GM18508 (cell line): ENCODE measurements around the gene KNG1.
A peak's percentile ranks its signal among the peaks of the same experiment; 100 is the strongest.
"Not testable (repeated sequence)": the region's sequence is repeated elsewhere in the genome, so short reads cannot be mapped to it uniquely, and the experiment has no call there.

Experiments
- ATAC-seq: cut with Tn5 transposase; IDR thresholded peaks from one replicate; pipeline ENCODE4 v1.9.1; 2021; ENCODE audit warnings: moderate number of reproducible peaks; ENCODE audit not compliant: insufficient read depth, unreplicated experiment

Gene KNG1

DNA sequence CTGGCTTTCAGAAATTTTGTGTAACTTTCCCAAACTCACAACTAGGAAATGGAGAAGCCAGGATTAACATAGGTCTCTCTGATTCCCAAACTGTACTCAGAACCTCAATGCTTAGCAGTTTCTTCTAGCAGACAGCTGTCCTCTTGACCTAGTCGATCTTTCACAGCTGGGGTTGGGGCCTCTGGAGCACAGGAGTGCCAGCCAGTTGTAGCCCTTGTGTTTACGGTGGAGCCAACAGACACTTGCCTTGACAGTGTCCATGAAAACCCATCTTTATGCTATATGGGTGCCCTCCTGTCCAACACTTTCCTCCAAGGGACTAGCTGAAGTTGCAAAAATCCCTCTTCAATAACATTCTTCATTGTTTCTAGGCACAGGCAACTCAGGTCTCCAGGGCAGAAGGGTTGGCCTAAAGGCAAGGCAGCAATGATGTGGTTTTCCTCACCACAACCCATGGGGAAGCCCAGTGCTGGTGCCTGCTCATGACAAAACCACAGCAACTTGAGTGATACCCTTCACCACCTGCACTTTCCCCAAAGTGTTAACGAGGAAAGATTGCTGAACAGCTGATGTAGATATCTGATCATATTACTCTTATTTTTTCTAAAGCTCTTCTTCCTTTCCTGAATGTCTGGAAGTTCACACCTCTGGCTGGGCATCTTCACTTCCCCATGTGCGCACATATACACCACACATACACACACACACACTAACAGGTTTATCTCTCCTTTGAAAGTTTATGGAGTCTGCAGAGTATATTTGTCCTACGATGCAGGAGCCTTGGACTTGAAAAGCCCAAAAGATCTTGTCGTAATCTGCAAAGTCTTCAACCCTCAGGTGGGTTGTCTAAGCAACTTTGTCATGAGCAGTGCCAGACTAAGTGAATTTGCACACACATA lies 11.0 kb upstream of the KNG1 start:
- ATAC-seq, result peak; percentile 86

DNA sequence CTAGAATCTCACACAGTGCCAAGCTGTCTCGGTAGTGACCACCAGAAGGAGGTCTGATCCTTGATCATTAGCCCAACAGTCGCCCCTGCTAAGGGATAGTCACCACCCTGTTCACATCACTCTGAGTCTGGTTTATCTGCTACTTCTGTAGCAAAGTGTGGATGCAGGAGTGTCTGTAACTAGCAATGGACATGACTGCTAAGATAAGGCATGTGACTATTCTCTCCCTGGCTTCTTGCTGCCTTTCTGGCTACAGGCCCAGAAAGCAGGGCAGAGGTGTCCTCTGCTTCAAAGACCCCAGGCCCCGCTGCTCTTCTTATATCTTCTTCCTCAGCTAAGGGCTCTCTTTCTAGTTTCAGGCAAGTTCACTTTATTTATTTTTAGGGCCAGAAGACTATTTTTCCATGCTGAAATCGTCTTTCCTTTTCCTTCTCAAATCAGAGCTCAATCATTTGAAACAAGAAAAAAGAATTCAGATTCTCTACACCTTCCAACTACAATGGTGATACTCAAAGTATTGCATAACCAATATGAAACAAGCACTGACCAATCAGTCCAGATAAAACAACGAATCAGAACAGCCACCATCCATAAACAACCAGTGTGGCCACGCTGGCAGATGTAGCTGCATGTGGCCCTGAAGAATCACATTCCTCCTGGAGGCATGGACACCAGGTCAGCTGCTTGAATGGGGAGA lies 8.0 kb upstream of the KNG1 start:
- ATAC-seq, result no peak

DNA sequence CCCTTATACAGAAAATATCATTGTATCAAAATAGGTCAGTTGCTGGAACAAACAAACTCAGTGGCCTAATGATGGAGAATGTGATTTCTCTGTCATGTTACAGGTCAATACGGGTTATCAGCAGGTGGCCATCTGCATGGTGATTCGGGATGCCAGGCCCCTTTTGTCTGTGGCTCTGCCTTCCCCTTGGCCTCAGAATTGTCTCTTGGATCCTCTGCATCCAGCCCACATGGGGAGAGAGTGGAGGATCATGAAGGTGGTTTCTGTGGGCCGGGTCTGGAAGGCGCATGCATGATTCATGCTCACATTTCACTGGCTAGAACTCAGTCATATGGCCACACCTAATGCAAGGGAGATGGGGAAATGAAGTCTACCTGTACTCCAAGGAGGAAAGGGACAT lies 6.5 kb upstream of the KNG1 start:
- not testable (repeated sequence) for ATAC-seq

DNA sequence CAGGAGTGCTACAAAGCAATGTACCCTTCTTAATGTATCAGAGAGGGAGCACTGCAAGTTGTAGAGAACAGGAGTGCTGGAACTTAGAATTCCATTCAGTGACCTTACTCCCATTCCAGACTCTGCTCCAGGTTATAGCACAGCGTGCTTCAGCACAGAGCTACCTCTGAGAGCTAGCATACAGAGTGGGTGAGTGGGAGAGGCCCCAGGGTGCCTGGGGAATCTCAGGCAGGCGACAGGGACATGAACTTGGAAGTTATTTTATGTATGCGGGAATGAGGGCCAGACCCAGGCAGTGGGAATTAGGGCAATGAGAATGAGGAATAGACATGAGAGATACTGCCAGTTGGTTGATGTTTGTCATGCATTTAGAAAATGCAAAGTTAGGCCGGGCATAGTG lies 3.7 kb upstream of the KNG1 start:
- ATAC-seq, result no peak

DNA sequence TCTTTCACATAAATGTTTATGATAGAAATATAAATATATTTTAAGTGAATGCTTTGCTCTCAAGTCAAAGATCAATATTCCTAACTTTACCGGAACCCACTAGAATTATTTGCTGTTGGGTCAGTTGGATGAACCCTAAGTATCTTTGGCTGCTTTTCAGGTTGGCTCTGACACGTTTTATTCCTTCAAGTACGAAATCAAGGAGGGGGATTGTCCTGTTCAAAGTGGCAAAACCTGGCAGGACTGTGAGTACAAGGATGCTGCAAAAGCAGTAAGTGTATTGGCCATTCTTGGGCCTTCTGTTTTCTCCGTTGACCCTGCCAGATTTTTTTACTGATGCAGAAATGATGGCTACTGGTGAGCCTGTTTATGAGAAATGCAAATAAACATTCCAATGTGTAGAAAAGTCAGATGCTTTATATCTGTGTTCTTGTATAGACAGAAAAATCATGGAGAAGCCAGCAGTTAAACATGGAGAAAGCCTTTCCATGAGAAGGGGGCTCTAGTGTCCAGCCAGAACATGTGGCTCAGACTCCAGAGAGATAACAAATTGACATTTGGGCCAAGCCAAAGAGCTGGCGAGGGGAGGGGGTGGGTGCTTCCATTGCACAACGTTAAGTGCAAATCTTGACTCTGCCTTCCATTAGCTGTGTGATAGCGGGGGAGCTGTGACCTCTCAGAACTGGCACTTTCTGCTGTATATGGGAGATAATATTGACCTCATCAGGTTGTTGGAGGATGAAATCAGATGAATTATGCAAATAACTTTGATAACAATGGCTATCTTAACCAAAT lies 3.0 kb downstream of the KNG1 start:
- ATAC-seq, result no peak

DNA sequence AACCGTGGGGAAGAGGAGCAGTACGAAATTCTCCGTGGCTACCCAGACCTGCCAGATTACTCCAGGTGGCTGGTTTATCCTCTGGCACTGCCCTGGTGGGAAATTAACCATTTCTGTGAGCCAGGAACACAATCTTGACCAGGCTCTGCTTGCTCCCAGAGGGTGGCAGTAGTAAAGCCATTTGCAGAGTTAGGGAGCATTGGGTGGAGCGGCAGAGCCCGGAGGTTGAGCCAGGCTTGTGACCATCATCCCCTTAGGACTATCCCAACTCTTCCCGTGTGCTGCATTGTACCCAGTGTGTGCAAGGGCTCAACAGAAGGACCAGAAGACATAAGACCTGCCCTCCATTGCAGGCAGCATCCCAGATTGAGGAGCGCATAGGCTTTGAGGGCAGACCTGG lies 5.3 kb downstream of the KNG1 start:
- no peak for ATAC-seq

DNA sequence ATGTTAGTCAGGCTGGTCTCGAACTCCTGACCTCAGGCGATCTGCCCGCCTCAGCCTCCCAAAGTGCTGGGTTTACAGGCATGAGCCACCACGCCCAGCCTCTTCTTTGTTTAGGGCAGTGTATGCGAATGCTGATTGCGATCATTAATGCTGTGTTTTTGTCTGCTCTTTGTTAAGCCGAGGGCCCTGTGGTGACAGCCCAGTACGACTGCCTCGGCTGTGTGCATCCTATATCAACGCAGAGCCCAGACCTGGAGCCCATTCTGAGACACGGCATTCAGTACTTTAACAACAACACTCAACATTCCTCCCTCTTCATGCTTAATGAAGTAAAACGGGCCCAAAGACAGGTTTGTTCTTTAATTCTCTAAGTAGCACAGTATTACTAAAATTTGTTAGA lies 7.8 kb downstream of the KNG1 start:
- ATAC-seq, result no peak

DNA sequence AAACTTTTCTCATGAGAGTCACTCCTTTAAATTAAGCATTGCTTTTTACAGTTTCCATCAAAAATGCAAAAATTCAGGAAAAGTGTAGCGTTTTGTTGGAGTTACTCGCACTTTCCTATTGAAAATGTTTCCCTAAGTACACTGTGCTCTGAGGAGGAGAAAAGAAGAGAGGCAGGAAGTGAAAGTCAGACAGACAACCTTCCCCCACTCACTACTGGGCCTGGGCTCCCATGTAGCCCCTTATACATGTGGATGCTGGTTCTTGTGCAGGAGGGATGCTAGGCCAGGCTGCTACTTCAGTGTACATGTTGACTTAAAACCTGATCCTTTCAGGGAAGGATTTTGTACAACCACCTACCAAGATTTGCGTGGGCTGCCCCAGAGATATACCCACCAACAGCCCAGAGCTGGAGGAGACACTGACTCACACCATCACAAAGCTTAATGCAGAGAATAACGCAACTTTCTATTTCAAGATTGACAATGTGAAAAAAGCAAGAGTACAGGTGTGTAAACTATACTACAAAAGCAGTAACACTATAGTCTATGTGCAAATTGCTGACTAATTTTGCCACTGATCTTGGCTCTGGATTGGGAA lies 15.1 kb downstream of the KNG1 start:
- no peak for ATAC-seq

DNA sequence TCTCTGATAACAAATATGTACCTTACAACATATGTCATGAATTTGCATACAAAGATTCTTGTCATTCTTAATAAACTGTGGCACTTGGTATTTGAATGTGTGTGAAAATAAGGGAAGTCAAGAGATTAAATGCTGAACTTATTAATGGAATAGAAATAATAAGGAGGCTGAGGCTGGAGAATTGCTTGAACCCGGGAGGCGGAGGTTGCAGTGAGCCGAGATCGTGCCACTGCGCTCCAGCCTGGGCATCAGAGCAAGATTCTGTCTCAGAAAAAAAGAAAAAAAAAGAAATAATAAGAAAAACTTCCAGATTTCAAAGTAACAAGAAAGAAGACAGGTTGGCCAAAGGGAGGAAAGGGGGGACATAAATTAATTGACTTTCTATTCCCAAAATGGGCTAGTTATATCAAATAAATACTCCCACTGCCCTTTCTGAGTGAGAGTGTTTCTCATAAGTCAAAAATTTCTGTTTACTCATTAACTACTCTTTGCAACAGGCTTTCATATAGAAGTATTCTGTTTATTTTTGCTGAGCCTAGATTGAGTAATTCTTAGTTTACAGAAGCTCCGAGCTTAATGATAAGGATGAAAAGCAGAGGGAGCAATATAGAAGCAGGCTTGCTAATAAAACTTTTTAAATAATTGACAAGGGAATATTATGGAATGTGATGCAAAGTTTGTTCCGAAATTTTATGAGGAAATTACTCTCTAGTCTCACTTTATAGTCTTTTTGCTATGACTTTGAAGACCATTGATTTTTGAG lies 25.6 kb downstream of the KNG1 start:
- ATAC-seq, result no peak

DNA sequence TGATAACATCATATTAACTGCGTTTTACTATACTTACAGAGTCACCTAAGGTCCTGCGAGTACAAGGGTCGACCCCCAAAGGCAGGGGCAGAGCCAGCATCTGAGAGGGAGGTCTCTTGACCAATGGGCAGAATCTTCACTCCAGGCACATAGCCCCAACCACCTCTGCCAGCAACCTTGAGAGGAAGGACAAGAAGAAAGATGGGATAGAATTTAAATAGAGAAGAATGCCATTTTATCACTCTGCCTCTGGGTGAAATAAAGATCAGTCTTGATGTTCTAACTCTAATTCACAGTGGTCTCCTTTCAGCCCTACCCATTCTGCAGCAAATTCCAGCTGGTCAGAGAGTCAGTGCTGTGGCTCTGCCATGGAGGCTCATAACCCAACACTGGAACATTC lies 26.5 kb downstream of the KNG1 start:
- no peak for ATAC-seq

DNA sequence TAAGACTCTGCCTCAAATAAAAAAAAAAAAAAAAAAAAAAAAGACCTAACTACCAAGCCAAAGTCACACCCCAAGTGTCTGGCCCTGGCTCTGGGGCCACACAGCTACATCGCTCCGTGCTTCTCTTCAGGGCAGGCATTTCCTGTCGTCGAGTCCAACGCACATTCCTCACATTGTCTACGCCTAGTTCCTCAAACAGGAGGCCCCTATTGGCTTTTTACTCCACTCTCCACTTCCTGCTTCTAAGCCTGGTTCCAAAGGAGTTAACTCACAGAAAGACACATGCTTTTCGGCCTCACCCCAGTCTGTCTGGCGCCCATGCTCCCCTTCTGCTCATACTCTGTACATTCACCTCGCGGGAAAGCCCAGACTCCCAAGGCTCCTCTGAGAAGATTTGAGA lies 28.8 kb downstream of the KNG1 start:
- ATAC-seq, result no peak

DNA sequence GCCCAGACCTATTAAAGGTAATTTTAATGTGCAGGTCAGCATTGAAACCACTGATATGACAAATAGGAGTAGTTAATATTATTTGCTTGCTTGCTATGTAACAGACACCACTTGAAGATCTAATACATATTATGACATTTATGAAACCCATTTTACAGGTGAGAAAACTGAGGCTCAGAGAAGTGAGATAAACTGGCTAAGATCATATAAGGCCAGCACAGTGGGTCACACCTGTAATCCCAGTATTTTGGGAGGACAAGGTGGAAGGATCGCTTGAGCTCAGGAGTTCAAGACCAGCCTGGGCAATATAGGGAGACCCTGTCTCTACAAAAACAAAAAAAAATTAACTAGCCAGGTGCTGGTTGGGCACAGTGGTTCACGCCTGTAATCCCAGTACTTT lies 33.2 kb downstream of the KNG1 start:
- ATAC-seq, result no peak

DNA sequence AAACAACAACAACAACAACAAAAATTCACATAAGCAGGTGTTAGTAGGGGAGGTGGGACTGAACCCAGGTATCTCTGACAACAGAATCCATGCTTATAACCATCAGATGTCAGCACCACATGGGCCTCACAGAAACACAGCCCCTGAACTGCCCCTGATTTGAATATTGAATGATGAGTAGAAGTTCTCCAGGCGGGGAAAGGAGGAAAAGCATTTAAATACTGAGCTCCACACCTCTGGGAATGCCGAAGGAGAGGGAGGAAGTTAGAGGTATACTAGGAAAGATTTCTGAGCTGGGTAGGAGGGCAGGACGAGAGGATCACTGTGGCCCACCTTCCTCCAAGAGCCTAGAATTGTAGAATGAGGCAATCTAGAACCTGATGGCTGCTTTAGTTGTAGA lies 34.3 kb downstream of the KNG1 start:
- no peak for ATAC-seq

DNA sequence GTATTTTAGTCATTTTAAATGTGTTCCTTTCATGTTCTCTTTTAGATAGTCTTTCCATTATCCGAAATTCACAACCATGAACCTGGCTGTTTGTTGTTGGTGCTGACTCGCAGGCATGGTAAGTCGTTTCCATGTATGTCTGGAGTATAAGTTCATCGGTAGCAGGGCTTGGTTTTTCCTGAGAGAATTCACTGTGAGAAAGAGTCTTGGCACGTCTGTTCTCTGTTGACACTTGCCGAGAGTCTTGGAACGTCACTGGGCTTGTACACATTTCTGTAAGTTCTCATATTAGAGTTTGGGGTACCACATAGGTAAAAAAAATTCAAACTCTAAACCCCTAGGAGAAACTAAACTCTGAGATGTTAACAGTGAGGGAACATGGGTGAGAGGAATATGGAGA lies 36.8 kb downstream of the KNG1 start:
- no peak for ATAC-seq

DNA sequence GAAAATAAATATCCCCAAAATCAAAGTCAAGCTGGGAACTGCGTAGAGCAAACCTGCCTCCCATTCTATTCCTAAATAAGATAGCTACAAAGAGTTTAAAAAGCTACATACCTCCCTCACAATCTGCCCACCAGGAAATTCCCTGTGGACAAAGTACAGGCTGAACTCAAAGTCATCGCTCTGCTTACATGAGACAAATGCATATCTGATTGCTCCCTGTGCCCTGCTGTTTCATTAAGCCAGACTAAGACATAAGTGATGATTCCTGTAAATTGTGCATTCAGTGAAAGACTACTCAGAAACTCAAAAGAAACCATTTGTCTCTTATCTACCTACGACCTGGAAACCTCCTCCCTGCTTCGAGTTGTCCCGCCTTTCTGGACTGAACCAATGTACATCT lies 37.7 kb downstream of the KNG1 start:
- no peak for ATAC-seq

DNA sequence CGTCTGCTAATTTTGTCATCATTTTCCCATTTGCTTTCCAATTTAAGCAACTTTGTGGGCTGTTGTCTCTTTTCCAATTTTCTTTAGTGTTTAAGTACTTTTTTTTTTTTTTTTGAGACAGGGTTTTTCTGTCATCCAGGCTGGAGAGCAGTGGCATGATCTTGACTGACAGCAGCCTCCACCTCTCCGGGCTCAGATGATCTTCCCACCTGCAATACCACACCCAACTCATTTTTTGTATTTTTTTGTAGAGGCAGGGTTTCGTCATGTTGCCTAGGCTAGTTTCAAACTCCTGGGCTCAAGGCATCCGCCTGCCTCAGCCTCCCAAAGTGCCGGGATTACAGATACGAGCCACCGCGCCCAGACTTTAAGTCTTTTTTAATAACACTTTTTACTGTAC lies 40.1 kb downstream of the KNG1 start:
- no peak for ATAC-seq

DNA sequence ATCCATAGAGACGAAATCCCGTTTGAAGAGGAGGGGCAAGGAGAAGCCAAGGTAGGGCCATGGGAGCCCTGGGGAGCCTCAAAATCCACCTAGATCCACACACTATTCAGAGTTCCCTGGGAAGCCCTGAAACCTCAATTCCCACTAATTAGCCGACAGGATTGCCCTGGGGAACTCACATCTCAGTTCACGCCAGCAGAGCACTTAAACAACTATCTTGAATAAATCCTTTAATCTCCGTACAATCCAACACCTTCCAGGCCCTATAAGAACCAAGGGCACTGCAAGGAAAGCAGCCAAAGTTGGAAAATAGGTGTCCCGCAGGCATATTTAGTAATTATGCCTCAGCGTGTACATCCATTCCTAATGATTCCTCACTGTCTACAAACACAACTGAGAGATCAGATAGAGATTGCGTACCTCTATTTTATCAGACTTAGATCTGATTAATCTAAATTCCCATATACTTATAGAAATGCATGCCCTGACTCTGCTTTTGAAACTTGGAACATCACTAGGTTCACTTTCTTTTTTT lies 40.6 kb downstream of the KNG1 start:
- no peak for ATAC-seq

DNA sequence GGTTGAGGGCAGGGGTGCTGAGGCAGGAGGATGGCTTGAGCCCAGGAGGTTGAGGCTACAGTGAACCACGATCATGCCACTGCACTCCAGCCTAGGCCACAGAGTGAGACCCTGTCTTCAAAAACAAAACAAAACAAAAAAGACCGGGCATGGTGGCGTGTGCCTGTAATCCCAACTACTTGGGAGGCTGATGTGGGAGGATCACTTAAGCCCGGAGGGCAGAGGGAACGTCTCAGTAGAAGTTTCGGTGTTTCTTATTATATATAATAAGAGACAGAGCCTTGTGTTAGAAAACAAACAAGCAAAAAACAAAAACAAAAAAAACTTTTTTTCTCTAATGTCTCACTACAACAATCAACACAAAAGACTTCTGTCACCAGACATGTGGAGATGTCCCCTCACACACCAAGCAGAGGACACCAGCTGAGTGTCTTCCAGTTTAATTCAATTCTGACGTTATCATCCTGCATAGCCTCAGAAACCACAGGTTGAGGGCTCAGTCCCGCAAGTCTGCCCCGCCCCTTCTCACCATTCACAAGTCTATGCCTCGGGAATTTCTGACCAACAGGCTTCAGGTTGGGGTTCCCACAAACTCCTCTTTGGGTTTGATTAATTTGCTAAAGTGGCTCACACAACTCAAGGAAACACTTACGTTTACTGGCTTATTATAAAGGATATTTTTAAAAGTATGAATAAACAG lies 42.2 kb downstream of the KNG1 start:
- ATAC-seq, result no peak
